ENCODE data around the gene ARHGAP4. TPM values are rescaled to one million over a fixed set of nuclear protein-coding genes. Genes with fewer than 3 reads are reported as not detected.

Gene ARHGAP4
- total and polyA plus RNA-seq, 7 donors, result 5.1 to 8.0 (median 6.8) TPM

- no peaks in the 10 kb centered on the region for H3K27me3 ChIP-seq (ENCODE audit: insufficient read depth in 3 of 3, low read length in 2 of 3)
- intact Hi-C loops (cut with DNase I), result loop anchor here in 1 of 2 donors (5.0 kb wide), 1 partner anchor 186 kb away; the partner anchor contains the start of gene SRPK3
- DNase-seq (peak in 1 of 2 donors; percentile 48), ATAC-seq (no peak)
- H3K27ac ChIP-seq, result peak overlapping the region; percentile 86
- peaks cover 49% of the 10 kb centered on the region for H3K4me1 ChIP-seq
- TF ChIP-seq CTCF (IDR thresholded peaks at IDR 0.05), result no peak
- H3K9me3 ChIP-seq, result no peaks in the 10 kb centered on the region
- peaks cover 2 to 13% of the 10 kb centered on the region in 2 donors for H3K36me3 ChIP-seq (ENCODE audit: insufficient read depth in 1 of 2, low read depth in 1 of 2)
- H3K4me3 ChIP-seq, result peak overlapping the region; percentile 80
- 19 to 62% (median 28%) methylated on average over 9 of the region's 9 CpGs for WGBS, 3 donors
Measured at GRCh38 chrX:153968255-153968654, 42.2 kb upstream of the ARHGAP4 start.

- TF ChIP-seq CTCF (IDR thresholded peaks at IDR 0.05), result no peak
- intact Hi-C loops (cut with DNase I), result loop anchor here in 1 of 2 donors (5.0 kb wide), 1 partner anchor 185 kb away; the partner anchor contains the start of gene SRPK3
- WGBS, 3 donors, result 41 to 72% (median 43%) methylated on average over 12 to 16 of the region's 16 CpGs
- peak overlapping the region; percentile 80 for H3K4me3 ChIP-seq
- H3K4me1 ChIP-seq, result peaks cover 49% of the 10 kb centered on the region
- no peak for ATAC-seq
- H3K27me3 ChIP-seq (ENCODE audit: insufficient read depth in 3 of 3, low read length in 2 of 3), result no peaks in the 10 kb centered on the region
- peak overlapping the region; percentile 86 for H3K27ac ChIP-seq
- peaks cover 2 to 18% of the 10 kb centered on the region in 2 donors for H3K36me3 ChIP-seq (ENCODE audit: insufficient read depth in 1 of 2, low read depth in 1 of 2)
- no peaks in the 10 kb centered on the region for H3K9me3 ChIP-seq
- no peak for DNase-seq
Measured at GRCh38 chrX:153967536-153968224, 41.6 kb upstream of the ARHGAP4 start.

- intact Hi-C loops (cut with DNase I), result loop anchor here in 1 of 2 donors (5.0 kb wide), 1 partner anchor 185 kb away; the partner anchor contains the start of gene SRPK3
- no peaks in the 10 kb centered on the region for H3K27me3 ChIP-seq (ENCODE audit: insufficient read depth in 3 of 3, low read length in 2 of 3)
- TF ChIP-seq CTCF (IDR thresholded peaks at IDR 0.05), result no peak
- no peak for ATAC-seq
- peak overlapping the region; percentile 80 for H3K4me3 ChIP-seq
- peaks cover 49% of the 10 kb centered on the region for H3K4me1 ChIP-seq
- H3K27ac ChIP-seq, result peak overlapping the region; percentile 86
- DNase-seq, result peak in 1 of 2 donors; percentile 49
- H3K9me3 ChIP-seq, result no peaks in the 10 kb centered on the region
- peaks cover 2 to 25% of the 10 kb centered on the region in 2 donors for H3K36me3 ChIP-seq (ENCODE audit: insufficient read depth in 1 of 2, low read depth in 1 of 2)
- 55 to 75% (median 73%) methylated on average over 12 to 14 of the region's 14 CpGs for WGBS, 3 donors
Measured at GRCh38 chrX:153966841-153967535, 40.9 kb upstream of the ARHGAP4 start.

GRCh38 chrX:153966283-153966688 is 40.2 kb upstream of the ARHGAP4 start:
- intact Hi-C loops (cut with DNase I), result loop anchor here in 1 of 2 donors (5.0 kb wide), 1 partner anchor 184 kb away; the partner anchor contains the start of gene SRPK3
- Histone ChIP-seq H3K27ac (peak overlapping the region; percentile 86), H3K27me3 (ENCODE audit: insufficient read depth in 3 of 3, low read length in 2 of 3) (no peaks in the 10 kb centered on the region), H3K4me1 (peaks cover 49% of the 10 kb centered on the region), H3K4me3 (peak overlapping the region; percentile 80), H3K9me3 (no peaks in the 10 kb centered on the region), H3K36me3 (ENCODE audit: insufficient read depth in 1 of 2, low read depth in 1 of 2) (peaks cover 2 to 32% of the 10 kb centered on the region in 2 donors)
- peak; percentile 27 to 63 (median 54) for ATAC-seq
- no peak for TF ChIP-seq CTCF (IDR thresholded peaks at IDR 0.05)
- 30 to 64% (median 37%) methylated on average over 6 to 15 of the region's 15 CpGs for WGBS, 3 donors
- peak; percentile 50 to 82 for DNase-seq
